Neural crest cell (in vitro differentiated cells): ENCODE measurements around the gene ZCCHC2. TPM values are rescaled to one million over a fixed set of nuclear protein-coding genes. Genes with fewer than 3 reads are reported as not detected.

Experiments
- DNase-seq: peaks from one replicate; pipeline ENCODE4 v3.0.0; 2021; ENCODE audit warnings: low read depth, mixed read lengths, low spot score
- H3K27ac Mint-ChIP-seq: one replicate; pipeline ENCODE4 v1.8.0; 2021; ENCODE audit warnings: mild to moderate bottlenecking, mixed read lengths; ENCODE audit not compliant: unreplicated experiment
- H3K27me3 Mint-ChIP-seq: 2 replicates; pipeline ENCODE4 v1.8.0; 2021; ENCODE audit warnings: low read depth, mild to moderate bottlenecking, mixed read lengths
- H3K36me3 Mint-ChIP-seq: 2 replicates; pipeline ENCODE4 v1.8.0; 2021; ENCODE audit warnings: low read depth, mild to moderate bottlenecking, mixed read lengths
- H3K4me1 Mint-ChIP-seq: 2 replicates; pipeline ENCODE4 v1.8.0; 2021; ENCODE audit warnings: mixed read lengths
- H3K4me3 Mint-ChIP-seq: one replicate; pipeline ENCODE4 v1.8.0; 2021; ENCODE audit warnings: mild to moderate bottlenecking, mixed read lengths
- H3K9me3 Mint-ChIP-seq: 2 replicates; pipeline ENCODE4 v1.8.0; 2021; ENCODE audit warnings: mixed read lengths
- CTCF ChIP-seq: fragments of 200-600 bp; sonication (generic); conservative IDR thresholded peaks from 2 replicates; pipeline ENCODE4 v1.5.0; 2021; ENCODE audit warnings: antibody characterized with exemption, mild to moderate bottlenecking
- total RNA-seq: library from RNA; stranded (reverse); gene quantifications from 2 replicates; pipeline ENCODE4 v1.2.1, GENCODE V29; 2021

Gene ZCCHC2
- total RNA-seq, 1 donor from 2014 or later: 14.7 TPM

- Mint-ChIP-seq H3K36me3 (peaks cover 34% of the 10 kb centered on the region), H3K27ac (no peak overlapping the region), H3K4me3 (no peak overlapping the region), H3K27me3 (no peaks in the 10 kb centered on the region), H3K9me3 (peaks cover 3% of the 10 kb centered on the region), H3K4me1 (no peaks in the 10 kb centered on the region)
- TF ChIP-seq CTCF: no peak
- no peak for DNase-seq
These were observed 48.2 kb downstream of the ZCCHC2 start for GRCh38 chr18:62571037-62571436.

- Mint-ChIP-seq H3K36me3 (peaks cover 34% of the 10 kb centered on the region), H3K4me3 (no peak overlapping the region), H3K27ac (no peak overlapping the region), H3K4me1 (no peaks in the 10 kb centered on the region), H3K27me3 (no peaks in the 10 kb centered on the region), H3K9me3 (peaks cover 3% of the 10 kb centered on the region)
- no peak for TF ChIP-seq CTCF
- DNase-seq: no peak
These were observed 48.8 kb downstream of the ZCCHC2 start for GRCh38 chr18:62571648-62572047.

- Mint-ChIP-seq H3K4me1 (peaks cover 3% of the 10 kb centered on the region), H3K4me3 (no peak overlapping the region), H3K27ac (no peak overlapping the region), H3K36me3 (peaks cover 32% of the 10 kb centered on the region), H3K9me3 (peaks cover 3% of the 10 kb centered on the region), H3K27me3 (no peaks in the 10 kb centered on the region)
- TF ChIP-seq CTCF: no peak
- no peak for DNase-seq
These were observed 49.6 kb downstream of the ZCCHC2 start for GRCh38 chr18:62572456-62572855.

GRCh38 chr18:62574776-62575175 lies 52.0 kb downstream of the ZCCHC2 start:
- peaks cover 3% of the 10 kb centered on the region for H3K9me3 Mint-ChIP-seq
- H3K27me3 Mint-ChIP-seq: no peaks in the 10 kb centered on the region
- no peak for TF ChIP-seq CTCF
- peaks cover 3% of the 10 kb centered on the region for H3K4me1 Mint-ChIP-seq
- no peak overlapping the region for H3K27ac Mint-ChIP-seq
- H3K36me3 Mint-ChIP-seq: peaks cover 29% of the 10 kb centered on the region
- no peak overlapping the region for H3K4me3 Mint-ChIP-seq
- DNase-seq: no peak

- Mint-ChIP-seq H3K4me1 (peaks cover 3% of the 10 kb centered on the region), H3K9me3 (no peaks in the 10 kb centered on the region), H3K36me3 (peaks cover 18% of the 10 kb centered on the region), H3K27me3 (no peaks in the 10 kb centered on the region), H3K27ac (peak overlapping the region; percentile 50), H3K4me3 (no peak overlapping the region)
- TF ChIP-seq CTCF: no peak
- DNase-seq: no peak
These were observed 53.4 kb downstream of the ZCCHC2 start for GRCh38 chr18:62576271-62576670.
